Heart right ventricle (tissue), 16 donors: ENCODE data around the gene IRX3. TPM values are rescaled to one million over a fixed set of nuclear protein-coding genes. Genes with fewer than 3 reads are reported as not detected.

ENCODE experiments used
- ATAC-seq, 8 donors: fragments of 200-7000 bp; cut with Tn5 transposase; one replicate each; pipeline ENCODE4 v1.9.1; 2020; ENCODE audit warnings: mild to moderate bottlenecking in 8 of 8, moderate library complexity in 8 of 8, moderate number of reproducible peaks in 1 of 8
- DNase-seq, 2 donors: peaks; one replicate each; pipeline ENCODE4 v3.0.0-alpha.2; 2020
- H3K27ac ChIP-seq, 10 donors: fragments of 200-600 bp; sonication (generic) in 2 of 10; one replicate each; pipeline versions ENCODE4 v1.5.0 to v1.8.0; 2020 to 2022; ENCODE audit warnings: mild to moderate bottlenecking in 3 of 10
- H3K27me3 ChIP-seq, 7 donors: fragments of 200-600 bp; one replicate each; pipeline ENCODE4 v1.8.0; 2021 to 2022; ENCODE audit warnings: mild to moderate bottlenecking in 2 of 7
- H3K36me3 ChIP-seq, 9 donors: fragments of 200-600 bp; sonication (generic) in 1 of 9; one replicate each; pipeline versions ENCODE4 v1.5.0 to v1.8.0; 2020 to 2022; ENCODE audit warnings: mild to moderate bottlenecking in 2 of 9
- H3K4me1 ChIP-seq, 9 donors: fragments of 200-600 bp; sonication (generic) in 1 of 9; one replicate each; pipeline versions ENCODE4 v1.5.0 to v1.8.0; 2020 to 2022; ENCODE audit warnings: mild to moderate bottlenecking in 4 of 9
- H3K4me3 ChIP-seq, 10 donors: fragments of 200-600 bp; sonication (generic) in 2 of 10; one replicate each; pipeline versions ENCODE4 v1.5.0 to v1.8.0; 2020 to 2022; ENCODE audit warnings: mild to moderate bottlenecking in 7 of 10, moderate library complexity in 2 of 10
- H3K9me3 ChIP-seq, 11 donors: fragments of 200-600 bp in 10 of 11; sonication (generic) in 2 of 11; one replicate each; pipeline versions ENCODE4 v1.5.0 to v1.8.0; 2013 to 2022; ENCODE audit warnings: mild to moderate bottlenecking in 2 of 11, control low read depth in 1 of 11, moderate library complexity in 1 of 11
- WGBS, 2 donors: extraction: QIAGEN DNeasy Blood & Tissue Kit; methylation state at CpG; one replicate each; pipeline ENCODE4 v1.1.7; 2013; ENCODE audit warnings: inconsistent platforms in 1 of 2; 5-methylcytosine and 5-hydroxymethylcytosine counted together
- intact Hi-C, 10 donors: fragments of 100-400 bp; cut with DNase I; formaldehyde crosslinking; loops; one replicate each; pipeline versions ENCODE4 v1.11.1 to v1.14.2; 2022
- polyA plus RNA-seq, 2 donors: library from polyadenylated mRNA; stranded (reverse); fragments of 200-250 nt; gene quantifications; one replicate each; pipeline ENCODE4 v1.2.3, GENCODE V29; 2013
- total RNA-seq, 10 donors: library from RNA; stranded (reverse); fragmentation: NEBNext Ultra II Directional in 3 of 10; extraction: Animal tissue kit (Norgen Biotek cat#: 25700) in 3 of 10; gene quantifications; one replicate each; pipeline versions ENCODE4 v1.2.1 to v1.2.4, GENCODE V29; 2021 to 2023
- TF ChIP-seq, protein P1 (sequence below), 9 donors: fragments of 200-600 bp; sonication (generic) in 2 of 9; IDR thresholded peaks; one replicate each; pipeline versions ENCODE4 v1.5.0 to v1.8.0; 2021 to 2022; ENCODE audit warnings: antibody characterized with exemption in 9 of 9, mild to moderate bottlenecking in 5 of 9, moderate library complexity in 1 of 9
- donor health status: Arrhythmogenic right ventricular cardiomyopathy.
- donor health status: ischemic (EF 13 %, LVEDD 7.1; RV severe dilation, severe dysfunction).
- donor health status: healthy with polysubstance abuse.
- donor health status: DM: no; HTN: yes; CAD: no.
- donor health status: DM: no; HTN: no; CAD: no.
- donor health status: ischemic (EF 25% LVEDD 6.9; RV normal size, moderate dysfunction).
- donor health status: ischemic (EF 25% LVEDD 5.7; RV mildly dilated, moderate dysfunction).
- donor health status: healthy.
- donor health status: DM: yes; HTN: yes; CAD: no.
- donor health status: Ischemic cardiomyopathy.
- donor health status: ischemic (EF 35%, LVEDD 5.7; RV mildly dilated, moderate dysfunction).
- donor health status: nonischemic (EF 11% LVEDD 7.7; RV severe dilation, severe dysfunction).
- donor health status: DM: yes; HTN: yes; CAD: no.
- donor health status: PGD.
- donor health status: ischemic (EF 29% LVEDD 5.4; RV normal size, mild dysfunction).
- donor health status: nonischemic (EF 23%, LVEDD 6.1; RV moderate dilation, normal function).

Gene IRX3
- total and polyA plus RNA-seq, 12 donors: 24.7 to 85.7 (median 65.1) TPM

DNA sequence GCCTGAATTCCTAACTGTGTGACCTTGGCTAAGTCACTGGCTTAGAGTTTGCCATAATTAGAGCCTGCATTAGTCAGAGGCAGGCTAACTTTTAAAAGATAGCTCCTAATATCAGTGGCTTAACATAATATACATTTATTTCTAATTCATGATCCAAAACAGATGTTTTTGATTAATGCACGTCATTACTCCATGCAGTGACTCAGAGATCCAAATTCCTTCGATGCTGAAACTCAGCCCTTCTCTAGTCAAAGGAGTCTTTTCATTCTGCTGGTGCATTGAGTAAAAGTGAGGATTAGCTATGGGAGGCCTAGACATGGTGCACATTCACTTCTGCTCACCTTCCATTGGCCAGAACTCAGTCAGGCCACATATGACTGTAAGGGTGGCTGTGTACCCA is 49.8 kb downstream of the IRX3 start:
- H3K9me3 ChIP-seq: peaks cover 0 to 3% (median 0%) of the 10 kb centered on the region in 11 donors

DNA sequence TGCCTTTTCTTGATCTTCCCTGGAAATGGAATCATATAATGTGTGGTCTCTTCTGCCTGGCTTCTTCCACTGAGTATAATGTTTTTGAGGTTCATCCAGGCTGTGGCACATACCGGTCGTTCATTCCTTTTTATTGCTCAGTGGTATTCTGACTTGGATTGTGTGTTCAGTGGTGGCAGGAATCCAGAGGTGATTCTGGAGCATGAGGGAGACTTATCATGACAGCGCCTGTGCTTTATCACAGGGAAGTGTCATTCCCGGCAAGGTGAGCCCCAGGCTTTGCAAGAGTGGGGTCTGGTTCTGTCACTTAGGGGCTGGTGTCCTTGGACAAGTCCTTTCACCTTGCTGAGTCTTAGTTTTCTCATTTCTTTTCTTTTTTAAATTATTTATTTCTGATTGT is 53.0 kb downstream of the IRX3 start:
- Histone ChIP-seq H3K4me3 (no peak overlapping the region), H3K27me3 (peaks cover 0 to 4% (median 0%) of the 10 kb centered on the region in 7 donors), H3K9me3 (peaks cover 0 to 6% (median 0%) of the 10 kb centered on the region in 11 donors), H3K27ac (peak overlapping the region in 4 of 10 donors; percentile 40 to 79 (median 56)), H3K4me1 (peaks cover 0 to 26% (median 14%) of the 10 kb centered on the region in 9 donors), H3K36me3 (no peaks in the 10 kb centered on the region)
- WGBS, 2 donors: 33 to 46% methylated on average over 4 of the region's 4 CpGs
- peak in 1 of 2 donors; percentile 65 for DNase-seq
- intact Hi-C loops: no loop called here
- TF ChIP-seq, protein P1, sequence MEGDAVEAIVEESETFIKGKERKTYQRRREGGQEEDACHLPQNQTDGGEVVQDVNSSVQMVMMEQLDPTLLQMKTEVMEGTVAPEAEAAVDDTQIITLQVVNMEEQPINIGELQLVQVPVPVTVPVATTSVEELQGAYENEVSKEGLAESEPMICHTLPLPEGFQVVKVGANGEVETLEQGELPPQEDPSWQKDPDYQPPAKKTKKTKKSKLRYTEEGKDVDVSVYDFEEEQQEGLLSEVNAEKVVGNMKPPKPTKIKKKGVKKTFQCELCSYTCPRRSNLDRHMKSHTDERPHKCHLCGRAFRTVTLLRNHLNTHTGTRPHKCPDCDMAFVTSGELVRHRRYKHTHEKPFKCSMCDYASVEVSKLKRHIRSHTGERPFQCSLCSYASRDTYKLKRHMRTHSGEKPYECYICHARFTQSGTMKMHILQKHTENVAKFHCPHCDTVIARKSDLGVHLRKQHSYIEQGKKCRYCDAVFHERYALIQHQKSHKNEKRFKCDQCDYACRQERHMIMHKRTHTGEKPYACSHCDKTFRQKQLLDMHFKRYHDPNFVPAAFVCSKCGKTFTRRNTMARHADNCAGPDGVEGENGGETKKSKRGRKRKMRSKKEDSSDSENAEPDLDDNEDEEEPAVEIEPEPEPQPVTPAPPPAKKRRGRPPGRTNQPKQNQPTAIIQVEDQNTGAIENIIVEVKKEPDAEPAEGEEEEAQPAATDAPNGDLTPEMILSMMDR (IDR thresholded peaks at IDR 0.05): no peak
- peak in 7 of 8 donors; percentile 29 to 76 (median 66) for ATAC-seq

More for the DNA sequence above, 49.8 kb downstream of the IRX3 start:
- intact Hi-C loops: no loop called here
- Histone ChIP-seq H3K36me3 (no peaks in the 10 kb centered on the region), H3K4me3 (no peak overlapping the region), H3K27ac (peak overlapping the region in 1 of 10 donors; percentile 69), H3K4me1 (peaks cover 0 to 55% (median 32%) of the 10 kb centered on the region in 9 donors), H3K27me3 (peaks cover 0 to 4% (median 0%) of the 10 kb centered on the region in 7 donors)
- 68 to 70% methylated on average over 2 of the region's 2 CpGs for WGBS, 2 donors
- no peak for DNase-seq
- no peak for ATAC-seq
- TF ChIP-seq, protein P1 (IDR thresholded peaks at IDR 0.05): no peak
